IMR-90 (cell line): ENCODE results near the gene SHB. TPM values are rescaled to one million over a fixed set of nuclear protein-coding genes. Genes with fewer than 3 reads are reported as not detected.

ENCODE experiments used
- ATAC-seq: fragments of 200-7000 bp; cut with Tn5 transposase; 2 replicates; pipeline ENCODE4 v1.9.1; 2020; ENCODE audit warnings: low read depth, mild to moderate bottlenecking, moderate library complexity
- BruUV-seq: library from RNA; stranded (reverse); fragments of 400-500 nt; replicated peaks from 2 replicates; lab custom pipeline; 2021; lab: Mats Ljungman, UMichigan
- CTCF ChIA-PET: fragments of 300-600 bp; formaldehyde crosslinking; extraction: SDS; loops from one replicate; lab custom pipeline; 2021; ENCODE audit warnings: antibody characterized with exemption; lab: Yijun Ruan, JAX
- POLR2A ChIA-PET: fragments of 300-600 bp; sonication (Branson Sonifier 250); formaldehyde crosslinking; loops from one replicate; lab custom pipeline; 2022; ENCODE audit warnings: antibody characterized with exemption; ENCODE audit not compliant: unreplicated experiment; lab: Charles Lee
- DNase-seq: peaks from one replicate; pipeline ENCODE4 v3.0.0; 2013
- H2AFZ ChIP-seq: replicated peaks from 2 replicates; pipeline ENCODE3; 2013; ENCODE audit warnings: low read length, mild to moderate bottlenecking; ENCODE audit not compliant: poor library complexity
- H2AK5ac ChIP-seq: 2 replicates; pipeline ENCODE4 v1.6.1; 2013; ENCODE audit warnings: low read depth, low read length, inconsistent platforms
- H2AK9ac ChIP-seq: replicated peaks from 2 replicates; pipeline ENCODE3; 2013; ENCODE audit warnings: mild to moderate bottlenecking, low read depth, low read length, moderate library complexity; ENCODE audit not compliant: poor library complexity
- H2BK120ac ChIP-seq: 2 replicates; pipeline ENCODE4 v1.6.1; 2013; ENCODE audit warnings: low read depth, low read length, inconsistent platforms
- H2BK15ac ChIP-seq: 3 replicates; pipeline ENCODE4 v1.6.1; 2013; ENCODE audit warnings: low read depth, low read length, inconsistent platforms
- H2BK20ac ChIP-seq: 2 replicates; pipeline ENCODE4 v1.6.1; 2013; ENCODE audit warnings: low read depth, mild to moderate bottlenecking, inconsistent platforms, low read length, moderate library complexity
- H2BK5ac ChIP-seq: 2 replicates; pipeline ENCODE4 v1.6.1; 2013; ENCODE audit warnings: mild to moderate bottlenecking, low read depth, low read length, inconsistent platforms; ENCODE audit not compliant: poor library complexity, severe bottlenecking
- H3K14ac ChIP-seq: replicated peaks from 2 replicates; pipeline ENCODE4 v1.6.1; 2013; ENCODE audit warnings: low read depth, low read length, inconsistent platforms
- H3K18ac ChIP-seq: 2 replicates; pipeline ENCODE4 v1.6.1; 2013; ENCODE audit warnings: low read depth, low read length, control low read depth
- H3K23ac ChIP-seq: 2 replicates; pipeline ENCODE4 v1.6.1; 2013; ENCODE audit warnings: low read depth, low read length, inconsistent platforms
- H3K27ac ChIP-seq: 2 replicates; pipeline ENCODE4 v1.5.1; 2013; ENCODE audit warnings: mild to moderate bottlenecking, control low read depth, low read length; ENCODE audit not compliant: insufficient read depth
- H3K27me3 ChIP-seq: 2 replicates; pipeline ENCODE4 v1.6.1; 2013; ENCODE audit warnings: low read length; ENCODE audit not compliant: control insufficient read depth, insufficient read depth
- H3K36me3 ChIP-seq: 2 replicates; pipeline ENCODE4 v1.6.1; 2013; ENCODE audit warnings: low read length, mixed read lengths; ENCODE audit not compliant: control insufficient read depth, insufficient read depth
- H3K4ac ChIP-seq: 2 replicates; pipeline ENCODE4 v1.6.1; 2013; ENCODE audit warnings: low read depth, low read length, inconsistent platforms
- H3K4me1 ChIP-seq: 2 replicates; pipeline ENCODE4 v1.6.1; 2013; ENCODE audit warnings: low read length, mixed read lengths; ENCODE audit not compliant: control insufficient read depth, insufficient read depth
- H3K4me2 ChIP-seq: 2 replicates; pipeline ENCODE4 v1.6.1; 2013; ENCODE audit warnings: low read depth, mild to moderate bottlenecking, control low read depth, low read length, moderate library complexity
- H3K4me3 ChIP-seq: 2 replicates; pipeline ENCODE4 v1.5.1; 2013; ENCODE audit warnings: low read depth, mild to moderate bottlenecking, control low read depth, low read length, moderate library complexity; ENCODE audit not compliant: insufficient read depth
- H3K56ac ChIP-seq: 2 replicates; pipeline ENCODE4 v1.6.1; 2013; ENCODE audit warnings: low read length, inconsistent platforms; ENCODE audit not compliant: insufficient read depth; ENCODE audit errors: extremely low read depth
- H3K79me1 ChIP-seq, 2 experiments: 2 replicates each; pipeline ENCODE4 v1.6.1; 2013; ENCODE audit warnings: low read length in 2 of 2, inconsistent platforms in 1 of 2, low read depth in 1 of 2
- H3K9ac ChIP-seq: 2 replicates; pipeline ENCODE4 v1.6.1; 2013; ENCODE audit warnings: low read depth, low read length, control low read depth
- H3K9me1 ChIP-seq: 2 replicates; pipeline ENCODE4 v1.6.1; 2013; ENCODE audit warnings: low read length, inconsistent platforms; ENCODE audit not compliant: insufficient read depth
- H3K9me3 ChIP-seq: 2 replicates; pipeline ENCODE4 v1.6.1; 2013; ENCODE audit warnings: low read length; ENCODE audit not compliant: control insufficient read depth, insufficient read depth
- H4K20me1 ChIP-seq: 2 replicates; pipeline ENCODE4 v1.6.1; 2013; ENCODE audit warnings: low read length, inconsistent platforms; ENCODE audit not compliant: insufficient read depth
- H4K5ac ChIP-seq: 2 replicates; pipeline ENCODE4 v1.6.1; 2013; ENCODE audit warnings: mild to moderate bottlenecking, low read depth, low read length, control low read depth
- H4K8ac ChIP-seq, 2 experiments: 2 replicates each; pipeline ENCODE4 v1.6.1; 2013; ENCODE audit warnings: low read depth in 2 of 2, low read length in 2 of 2, control low read depth in 1 of 2, inconsistent platforms in 1 of 2
- H4K91ac ChIP-seq: 2 replicates; pipeline ENCODE4 v1.6.1; 2013; ENCODE audit warnings: low read depth, low read length, inconsistent platforms; ENCODE audit not compliant: insufficient read depth
- BHLHE40 ChIP-seq: fragments of 150-350 bp; IDR thresholded peaks from 2 replicates; pipeline ENCODE4 v1.6.1; 2016; ENCODE audit warnings: mild to moderate bottlenecking, low read depth, low read length
- CEBPB ChIP-seq: IDR thresholded peaks from 2 replicates; pipeline ENCODE4 v1.6.1; 2012; ENCODE audit warnings: low read depth, low read length, improper control_type of control experiment
- CHD1 ChIP-seq: IDR thresholded peaks from 2 replicates; pipeline ENCODE4 v1.6.1; 2012; ENCODE audit warnings: low read depth, low read length, improper control_type of control experiment
- FOS ChIP-seq: fragments of 150-350 bp; IDR thresholded peaks from 2 replicates; pipeline ENCODE4 v1.6.1; 2016; ENCODE audit warnings: low read depth, low read length
- MAFK ChIP-seq: IDR thresholded peaks from 2 replicates; pipeline ENCODE4 v1.6.1; 2012; ENCODE audit warnings: low read depth, low read length, improper control_type of control experiment
- MAZ ChIP-seq: IDR thresholded peaks from 2 replicates; pipeline ENCODE4 v1.6.1; 2012; ENCODE audit warnings: low read depth, mild to moderate bottlenecking, low read length, improper control_type of control experiment, moderate library complexity, borderline replicate concordance
- MXI1 ChIP-seq: IDR thresholded peaks from 2 replicates; pipeline ENCODE4 v1.6.1; 2012; ENCODE audit warnings: low read depth, mild to moderate bottlenecking, low read length, moderate library complexity, borderline replicate concordance
- NFE2L2 ChIP-seq: fragments of 150-350 bp; IDR thresholded peaks from 2 replicates; pipeline ENCODE4 v1.6.1; 2016; ENCODE audit warnings: low read depth, mild to moderate bottlenecking, low read length
- POLR2A ChIP-seq: IDR thresholded peaks from 2 replicates; pipeline ENCODE4 v1.6.1; 2012; ENCODE audit warnings: mild to moderate bottlenecking, low read depth, low read length
- RAD21 ChIP-seq: IDR thresholded peaks from 2 replicates; pipeline ENCODE4 v1.6.1; 2012; ENCODE audit warnings: low read length, improper control_type of control experiment
- RCOR1 ChIP-seq: IDR thresholded peaks from 2 replicates; pipeline ENCODE4 v1.6.1; 2012; ENCODE audit warnings: mild to moderate bottlenecking, low read length, improper control_type of control experiment; ENCODE audit not compliant: insufficient replicate concordance
- RFX5 ChIP-seq: IDR thresholded peaks from 2 replicates; pipeline ENCODE4 v1.8.0; 2012; ENCODE audit warnings: low read depth, mild to moderate bottlenecking, low read length, moderate library complexity
- SMC3 ChIP-seq: fragments of 150-350 bp; IDR thresholded peaks from 2 replicates; pipeline ENCODE4 v1.6.1; 2016; ENCODE audit warnings: low read depth, mild to moderate bottlenecking, antibody characterized with exemption, low read length, moderate library complexity
- WGBS, 2 experiments: methylation state at CpG; one replicate each; pipeline versions ENCODE4 v1.1.5 to v1.1.7; 2013; ENCODE audit warnings: missing lambda C conversion rate in 2 of 2; ENCODE audit not compliant: insufficient read length in 1 of 2; ENCODE audit errors: extremely low coverage in 2 of 2; 5-methylcytosine and 5-hydroxymethylcytosine counted together
- dilution Hi-C: fragments of 300-500 bp; cut with HindIII; formaldehyde crosslinking; loops from one replicate; pipeline ENCODE4 v1.14.3; 2018; ENCODE audit warnings: low sequenced_read_pairs; ENCODE audit not compliant: unreplicated experiment
- in situ Hi-C: fragments of 300-500 bp; cut with MboI; formaldehyde crosslinking; loops from 3 replicates; pipeline ENCODE4 v1.14.3; 2019; ENCODE audit warnings: low sequenced_read_pairs, inconsistent platforms, mixed read lengths
- intact Hi-C: fragments of 100-400 bp; cut with micrococcal nuclease; formaldehyde crosslinking; loops from 2 replicates; pipeline ENCODE4 v1.10.0; 2022
- polyA plus RNA-seq, 3 experiments: library from polyadenylated mRNA; depleted of rRNA; stranded (reverse); fragments of >200 nt; gene quantifications; 2 replicates each; pipeline ENCODE4 v1.2.3, GENCODE V29; 2012; ENCODE audit warnings: low replicate concordance in 1 of 3
- total RNA-seq: library from RNA; depleted of rRNA; stranded (reverse); fragments of >200 nt; gene quantifications from 2 replicates; pipeline ENCODE4 v1.2.3, GENCODE V29; 2012
- TF ChIP-seq, protein P1 (sequence below): fragments of 150-350 bp; IDR thresholded peaks from 2 replicates; pipeline ENCODE4 v1.6.1; 2017; ENCODE audit warnings: mild to moderate bottlenecking, antibody characterized with exemption, low read length, low read depth
- TF ChIP-seq, protein P2 (sequence below): conservative IDR thresholded peaks from 2 replicates; pipeline ENCODE4 v1.5.1; 2012; ENCODE audit warnings: mild to moderate bottlenecking, low read depth, low read length, improper control_type of control experiment
- TF ChIP-seq, protein P3 (sequence below): fragments of 150-350 bp; IDR thresholded peaks from 2 replicates; pipeline ENCODE4 v1.6.1; 2016; ENCODE audit warnings: low read depth, mild to moderate bottlenecking, low read length, moderate library complexity, borderline replicate concordance

SHB gene
- total and polyA plus RNA-seq, 2 of the 4 experiments (the other 2 are of a cell fraction) = 6.1 to 20.4 TPM

DNA sequence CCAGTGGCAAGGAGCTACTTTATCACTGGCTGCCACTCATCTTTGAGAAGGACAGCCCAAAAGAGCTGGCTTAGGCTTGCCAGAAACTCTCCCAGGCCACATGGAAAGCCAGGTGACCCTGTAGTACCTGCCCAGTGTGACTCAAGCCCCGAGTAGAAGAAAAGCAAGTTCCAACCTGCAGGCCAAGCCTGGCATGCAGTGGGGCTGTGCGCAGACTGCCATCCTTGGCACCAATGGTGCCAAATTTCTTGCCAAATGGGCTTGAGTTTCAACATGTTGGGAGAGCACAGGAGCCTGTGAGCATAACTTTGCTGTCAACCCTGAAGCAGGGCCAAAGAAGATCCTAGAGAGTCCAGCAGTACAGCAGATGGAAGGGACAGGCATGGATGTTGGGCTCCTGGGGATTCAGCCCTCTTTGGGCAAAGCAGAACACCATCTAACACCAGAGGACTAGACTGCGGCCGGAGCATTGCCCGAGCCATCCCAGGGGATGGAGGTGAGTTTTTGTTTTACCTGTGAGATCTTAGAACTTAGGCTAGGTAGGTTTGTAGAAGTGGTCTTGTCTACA, 27.3 kb upstream of the SHB start:
- Histone ChIP-seq H3K18ac (no peak overlapping the region), H2BK120ac (no peak overlapping the region), H3K4me3 (no peak overlapping the region), H2AFZ (no peak overlapping the region), H4K91ac (no peak overlapping the region), H3K79me1 (no peaks in the 10 kb centered on the region), H2BK15ac (no peak overlapping the region), H3K9ac (no peak overlapping the region), H3K56ac (no peak overlapping the region), H3K14ac (no peak overlapping the region), H3K27me3 (peaks cover 14% of the 10 kb centered on the region), H4K5ac (no peak overlapping the region), H4K20me1 (no peaks in the 10 kb centered on the region), H3K9me3 (no peaks in the 10 kb centered on the region), H3K9me1 (no peaks in the 10 kb centered on the region), H3K4ac (no peak overlapping the region), H2AK5ac (no peak overlapping the region), H3K4me1 (no peaks in the 10 kb centered on the region), H4K8ac (no peak overlapping the region), H3K23ac (no peak overlapping the region), H2AK9ac (no peak overlapping the region), H3K36me3 (no peaks in the 10 kb centered on the region), H2BK5ac (no peak overlapping the region), H3K27ac (no peak overlapping the region), H3K4me2 (no peak overlapping the region), H2BK20ac (no peak overlapping the region)
- dilution Hi-C loops (no loop called here), intact Hi-C loops (no loop called here), in situ Hi-C loops (no loop called here)
- TF ChIP-seq MAFK (no peak), RFX5 (no peak), CHD1 (no peak), RAD21 (no peak), POLR2A (no peak), MAZ (no peak), RCOR1 (no peak), FOS (no peak), BHLHE40 (no peak), SMC3 (no peak), CEBPB (no peak), MXI1 (no peak), NFE2L2 (no peak)
- TF ChIP-seq, protein P1, sequence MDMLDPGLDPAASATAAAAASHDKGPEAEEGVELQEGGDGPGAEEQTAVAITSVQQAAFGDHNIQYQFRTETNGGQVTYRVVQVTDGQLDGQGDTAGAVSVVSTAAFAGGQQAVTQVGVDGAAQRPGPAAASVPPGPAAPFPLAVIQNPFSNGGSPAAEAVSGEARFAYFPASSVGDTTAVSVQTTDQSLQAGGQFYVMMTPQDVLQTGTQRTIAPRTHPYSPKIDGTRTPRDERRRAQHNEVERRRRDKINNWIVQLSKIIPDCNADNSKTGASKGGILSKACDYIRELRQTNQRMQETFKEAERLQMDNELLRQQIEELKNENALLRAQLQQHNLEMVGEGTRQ = no peak
- TF ChIP-seq, protein P2, sequence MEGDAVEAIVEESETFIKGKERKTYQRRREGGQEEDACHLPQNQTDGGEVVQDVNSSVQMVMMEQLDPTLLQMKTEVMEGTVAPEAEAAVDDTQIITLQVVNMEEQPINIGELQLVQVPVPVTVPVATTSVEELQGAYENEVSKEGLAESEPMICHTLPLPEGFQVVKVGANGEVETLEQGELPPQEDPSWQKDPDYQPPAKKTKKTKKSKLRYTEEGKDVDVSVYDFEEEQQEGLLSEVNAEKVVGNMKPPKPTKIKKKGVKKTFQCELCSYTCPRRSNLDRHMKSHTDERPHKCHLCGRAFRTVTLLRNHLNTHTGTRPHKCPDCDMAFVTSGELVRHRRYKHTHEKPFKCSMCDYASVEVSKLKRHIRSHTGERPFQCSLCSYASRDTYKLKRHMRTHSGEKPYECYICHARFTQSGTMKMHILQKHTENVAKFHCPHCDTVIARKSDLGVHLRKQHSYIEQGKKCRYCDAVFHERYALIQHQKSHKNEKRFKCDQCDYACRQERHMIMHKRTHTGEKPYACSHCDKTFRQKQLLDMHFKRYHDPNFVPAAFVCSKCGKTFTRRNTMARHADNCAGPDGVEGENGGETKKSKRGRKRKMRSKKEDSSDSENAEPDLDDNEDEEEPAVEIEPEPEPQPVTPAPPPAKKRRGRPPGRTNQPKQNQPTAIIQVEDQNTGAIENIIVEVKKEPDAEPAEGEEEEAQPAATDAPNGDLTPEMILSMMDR = no peak
- TF ChIP-seq, protein P3, sequence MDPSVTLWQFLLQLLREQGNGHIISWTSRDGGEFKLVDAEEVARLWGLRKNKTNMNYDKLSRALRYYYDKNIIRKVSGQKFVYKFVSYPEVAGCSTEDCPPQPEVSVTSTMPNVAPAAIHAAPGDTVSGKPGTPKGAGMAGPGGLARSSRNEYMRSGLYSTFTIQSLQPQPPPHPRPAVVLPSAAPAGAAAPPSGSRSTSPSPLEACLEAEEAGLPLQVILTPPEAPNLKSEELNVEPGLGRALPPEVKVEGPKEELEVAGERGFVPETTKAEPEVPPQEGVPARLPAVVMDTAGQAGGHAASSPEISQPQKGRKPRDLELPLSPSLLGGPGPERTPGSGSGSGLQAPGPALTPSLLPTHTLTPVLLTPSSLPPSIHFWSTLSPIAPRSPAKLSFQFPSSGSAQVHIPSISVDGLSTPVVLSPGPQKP = no peak
- no TSS peak for BruUV-seq
- 92% methylated on average over 2 of the region's 5 CpGs; no CpG with 5 or more reads in 1 of the 2 experiments for WGBS, 2 experiments
- CTCF ChIA-PET = interaction anchor here (1.1 kb wide), 1 partner anchor 8 kb away, joined by 3 read pairs; no protein-coding TSS in a partner anchor
- no peak for ATAC-seq
- POLR2A ChIA-PET = no interaction called here
- no peak for DNase-seq
